ENCODE measurements around the gene ADGRG1. TPM values are rescaled to one million over a fixed set of nuclear protein-coding genes. Genes with fewer than 3 reads are reported as not detected.

The ADGRG1 gene
- total RNA-seq, 2 donors from 2014 or later, result 4.3 to 8.2 TPM

DNA sequence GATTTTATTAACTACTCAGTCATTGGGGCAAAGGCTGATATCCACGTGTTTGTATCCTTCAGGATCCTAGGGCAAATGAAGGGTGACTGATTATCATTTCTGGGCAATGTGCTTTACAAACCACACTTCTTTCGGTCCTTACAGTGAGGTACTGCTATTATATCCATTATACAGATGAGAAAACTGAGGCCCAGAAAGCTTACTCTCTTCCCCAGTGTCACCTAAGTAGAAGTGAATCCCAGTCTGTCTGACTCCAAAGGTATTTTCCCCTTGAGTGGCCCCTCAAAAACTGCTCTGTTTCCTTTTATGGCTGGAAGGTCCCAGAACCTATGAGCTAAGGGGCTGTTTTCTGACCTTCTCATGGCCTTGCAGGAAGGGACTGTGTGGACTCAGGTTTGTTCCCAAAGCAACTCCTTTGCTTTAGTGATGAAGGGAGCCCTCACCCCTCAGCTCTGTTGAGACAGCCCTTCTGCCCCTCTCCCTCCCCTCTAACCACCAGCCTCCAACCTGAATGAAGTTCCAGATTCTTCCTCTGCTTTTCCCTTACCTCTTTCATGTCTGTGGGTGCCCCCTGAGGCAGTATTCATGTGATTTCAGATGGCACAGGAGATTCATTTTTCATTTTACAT is 27.4 kb upstream of the ADGRG1 start:
- Mint-ChIP-seq H3K9me3 (peaks cover 0 to 12% of the 10 kb centered on the region in 2 donors), H3K27ac (peak overlapping the region; percentile 90 to 95), H3K36me3 (peaks cover 0 to 27% of the 10 kb centered on the region in 2 donors)
- ATAC-seq (no peak), DNase-seq (ENCODE audit: low spot score in 2 of 2) (no peak)

DNA sequence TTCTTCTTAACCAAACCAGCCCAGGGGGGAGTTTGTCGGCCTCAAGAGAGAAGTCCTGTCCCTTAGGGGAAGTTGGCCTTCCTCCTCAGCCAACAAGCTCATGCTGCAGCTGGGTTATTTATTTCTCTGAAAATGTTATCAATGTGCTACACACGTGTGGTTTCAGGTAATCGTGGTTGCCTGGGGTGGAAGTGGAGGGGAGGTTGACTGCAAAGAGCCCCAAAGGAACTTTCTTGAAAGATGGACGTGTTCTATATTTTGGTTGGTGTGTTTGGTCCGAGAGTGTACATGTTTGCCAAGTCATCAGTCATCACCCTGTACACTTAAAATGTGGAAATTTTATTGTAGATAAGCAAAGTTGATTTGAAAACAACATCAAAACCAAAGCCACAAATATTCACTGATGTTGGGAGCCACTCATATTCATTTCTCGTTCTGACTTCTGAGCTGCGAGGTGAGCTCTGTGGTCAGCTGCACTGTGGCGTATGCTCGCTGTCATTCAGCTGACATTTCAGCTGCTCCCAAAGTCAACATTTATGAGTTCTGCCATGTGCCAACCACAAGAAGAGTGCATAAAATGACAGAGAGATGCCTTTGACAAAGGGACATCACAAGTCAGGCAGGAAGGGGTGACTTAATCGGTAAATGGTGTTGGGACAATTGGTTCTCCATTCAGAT is 26.5 kb upstream of the ADGRG1 start:
- H3K36me3 Mint-ChIP-seq, result peaks cover 0 to 27% of the 10 kb centered on the region in 2 donors
- DNase-seq (ENCODE audit: low spot score in 2 of 2) (peak; percentile 66 to 76), ATAC-seq (peak; percentile 97)
- peak overlapping the region; percentile 90 to 95 for H3K27ac Mint-ChIP-seq
- H3K9me3 Mint-ChIP-seq, result peaks cover 0 to 12% of the 10 kb centered on the region in 2 donors

DNA sequence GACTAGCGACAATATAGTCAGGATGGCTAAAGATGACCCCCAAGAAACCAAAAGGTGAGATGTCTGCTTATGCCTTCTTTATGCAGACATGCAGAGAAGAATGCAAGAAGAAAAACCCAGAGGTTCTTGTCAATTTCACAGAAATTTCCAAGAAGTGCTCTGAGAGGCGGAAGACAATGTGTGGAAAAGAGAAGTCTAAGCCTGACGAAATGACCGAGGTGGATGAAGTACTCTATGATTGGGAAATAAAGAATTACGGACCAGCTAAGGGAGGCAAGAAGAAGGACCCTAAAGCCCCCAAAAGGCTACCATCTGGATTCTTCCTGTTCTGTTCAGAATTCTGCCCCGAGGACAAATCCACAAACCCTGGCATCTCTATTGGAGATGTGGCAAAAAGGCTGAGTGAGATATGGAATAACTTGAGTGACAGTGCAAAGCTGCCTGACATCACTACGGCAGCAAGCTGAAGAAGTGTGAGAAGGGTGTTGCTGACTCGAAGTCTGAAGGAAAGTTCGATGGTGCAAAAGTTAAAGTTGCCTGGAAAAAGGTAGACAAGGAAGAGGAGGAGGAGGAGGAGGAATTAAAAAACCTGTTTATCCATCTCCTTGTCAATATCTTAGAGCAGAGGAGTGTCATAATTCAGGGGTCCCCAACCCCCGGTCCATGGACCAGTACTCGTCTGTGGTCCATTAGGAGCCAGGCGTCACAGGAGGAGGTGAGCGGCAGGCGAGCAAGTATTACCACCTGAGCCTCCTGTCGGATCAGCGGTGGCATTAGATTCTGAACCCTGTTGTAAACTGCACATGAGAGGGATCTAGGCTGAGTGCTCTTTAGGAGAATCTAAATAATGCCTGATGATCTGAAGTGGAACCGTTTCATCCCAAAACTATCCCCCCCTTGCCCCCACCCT is 25.1 kb upstream of the ADGRG1 start:
- Mint-ChIP-seq H3K9me3 (peaks cover 0 to 3% of the 10 kb centered on the region in 2 donors), H3K27ac (peak overlapping the region in 1 of 2 donors; percentile 43), H3K36me3 (peaks cover 0 to 14% of the 10 kb centered on the region in 2 donors)
- DNase-seq (ENCODE audit: low spot score in 2 of 2) (no peak), ATAC-seq (no peak)

DNA sequence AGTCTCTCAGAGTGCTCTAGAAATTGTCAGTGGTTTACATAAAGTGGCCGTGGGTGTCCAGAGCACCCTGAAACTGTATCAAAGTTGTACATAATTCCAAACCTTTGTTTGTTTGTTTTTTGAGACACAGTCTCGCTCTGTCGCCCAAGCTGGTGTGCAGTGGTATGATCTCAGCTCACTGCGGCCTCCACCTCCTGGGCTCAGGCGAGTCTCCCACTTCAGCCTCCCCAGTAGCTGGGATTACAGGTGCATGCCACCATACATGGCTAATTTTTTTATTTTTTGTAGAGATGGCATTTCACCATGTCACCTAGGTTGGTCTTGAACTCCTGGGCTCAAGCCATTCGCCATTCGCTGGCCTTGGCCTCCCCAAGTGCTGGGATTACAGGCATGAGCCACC is 24.3 kb upstream of the ADGRG1 start:
- Mint-ChIP-seq H3K27ac (peak overlapping the region in 1 of 2 donors; percentile 63), H3K36me3 (peaks cover 1 to 6% of the 10 kb centered on the region in 2 donors), H3K9me3 (no peaks in the 10 kb centered on the region)
- ATAC-seq (no peak), DNase-seq (ENCODE audit: low spot score in 2 of 2) (no peak)

DNA sequence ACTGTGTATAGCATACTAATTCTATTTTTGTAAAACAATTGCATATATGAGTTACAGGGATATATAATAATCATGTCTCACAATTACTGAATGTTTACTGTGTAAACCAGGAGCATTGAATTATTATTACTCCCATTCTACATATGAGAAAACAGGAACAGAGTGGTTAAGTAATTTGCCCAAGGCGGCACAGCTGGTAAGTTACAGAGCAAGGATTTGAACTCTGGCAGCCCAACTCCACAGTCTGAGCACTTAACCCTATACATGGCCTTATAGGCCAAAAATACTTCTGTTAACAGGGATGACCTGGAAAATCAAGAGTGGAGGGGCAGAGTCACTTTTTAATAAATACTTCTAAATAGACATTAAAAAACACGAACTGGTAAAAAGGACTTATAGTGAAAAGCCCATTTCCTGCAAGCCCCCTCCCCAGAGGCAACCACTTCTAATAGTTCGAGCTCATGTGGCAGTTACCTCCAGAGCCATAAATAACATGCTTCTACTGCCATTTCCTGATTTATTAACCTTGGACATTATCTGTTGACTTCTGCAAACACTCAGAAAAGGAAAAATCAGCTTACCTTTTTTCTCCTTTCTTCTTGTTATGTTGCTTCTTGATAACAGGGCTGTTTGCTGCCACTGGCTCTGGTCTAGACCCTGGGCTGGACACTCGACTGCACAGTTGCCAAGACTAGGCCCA is 22.1 kb upstream of the ADGRG1 start:
- Mint-ChIP-seq H3K36me3 (peaks cover 0 to 4% of the 10 kb centered on the region in 2 donors), H3K9me3 (peaks cover 1% of the 10 kb centered on the region in 2 donors), H3K27ac (no peak overlapping the region)
- DNase-seq (ENCODE audit: low spot score in 2 of 2) (no peak), ATAC-seq (no peak)

DNA sequence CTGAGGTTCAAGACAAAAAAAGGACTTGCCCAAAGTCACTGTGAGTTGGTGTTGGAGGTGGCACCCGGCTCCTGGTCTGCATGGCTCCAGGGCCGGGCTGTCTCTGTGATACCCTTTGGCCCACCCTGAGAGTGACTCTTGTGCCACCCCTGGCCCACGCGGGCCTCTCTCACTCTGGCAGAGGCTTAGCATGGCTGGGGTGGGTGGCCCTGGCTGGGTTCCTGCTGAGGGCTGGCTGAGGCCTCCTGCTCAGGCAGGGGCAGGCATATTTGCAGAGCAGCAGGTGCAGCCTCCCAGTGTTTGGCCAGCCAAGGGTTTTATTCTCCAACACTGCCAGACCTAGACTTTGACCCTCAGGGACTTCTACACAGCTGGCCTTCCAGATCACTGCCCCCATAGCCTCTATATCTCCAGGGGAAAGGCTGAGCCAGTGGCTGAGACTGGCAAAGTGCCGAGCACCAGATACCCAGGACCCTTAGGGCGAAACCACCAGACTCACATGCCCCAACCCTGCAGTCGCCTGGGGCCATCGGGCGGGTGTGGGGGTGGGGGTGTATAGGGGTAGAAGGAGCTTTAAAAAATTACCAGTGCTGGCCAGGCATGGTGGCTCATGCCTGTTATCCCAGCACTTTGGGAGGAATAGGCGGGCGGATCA is 21.5 kb upstream of the ADGRG1 start:
- H3K27ac Mint-ChIP-seq, result no peak overlapping the region
- ATAC-seq, result no peak
- peaks cover 0 to 4% of the 10 kb centered on the region in 2 donors for H3K36me3 Mint-ChIP-seq
- peaks cover 3 to 4% of the 10 kb centered on the region in 2 donors for H3K9me3 Mint-ChIP-seq
- no peak for DNase-seq (ENCODE audit: low spot score in 2 of 2)

DNA sequence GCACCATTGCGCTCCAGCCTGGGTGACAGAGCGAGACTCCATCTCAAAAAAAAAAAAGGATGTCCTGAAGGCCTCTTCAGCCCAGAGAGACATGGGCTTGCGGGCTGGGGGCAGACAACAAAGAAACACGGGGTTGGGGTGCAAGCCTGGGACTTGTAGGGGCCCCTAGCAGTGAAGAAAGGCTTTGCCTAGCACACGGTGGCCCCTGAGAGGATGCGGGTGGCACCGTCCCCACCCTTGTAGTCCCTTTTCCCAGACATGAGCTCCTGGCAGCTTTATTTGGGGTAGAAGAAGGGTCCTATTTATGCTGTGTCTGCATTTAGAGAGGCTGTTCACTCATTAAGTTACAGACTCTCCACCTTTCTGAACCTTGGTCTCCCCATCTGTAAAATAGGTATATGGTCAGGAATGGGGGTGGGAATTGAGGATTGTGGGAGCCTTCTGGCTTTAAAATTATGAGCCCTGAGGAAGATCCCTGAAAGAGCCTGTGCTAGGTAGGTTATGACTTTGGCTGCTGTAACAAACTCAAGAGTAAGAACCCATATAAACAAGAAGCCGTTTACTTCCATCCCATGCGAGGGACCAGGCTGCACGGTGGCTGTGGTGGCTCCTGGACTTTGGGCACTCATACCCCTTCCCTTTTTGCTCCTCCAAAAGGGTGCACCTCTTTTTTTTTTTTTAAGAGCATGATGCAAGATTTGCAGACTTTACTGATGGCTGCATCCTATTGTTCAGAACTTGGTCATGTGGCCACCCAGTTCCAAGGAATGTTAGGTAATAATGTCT is 20.6 kb upstream of the ADGRG1 start:
- Mint-ChIP-seq H3K9me3 (peaks cover 3 to 4% of the 10 kb centered on the region in 2 donors), H3K27ac (no peak overlapping the region), H3K36me3 (peaks cover 0 to 4% of the 10 kb centered on the region in 2 donors)
- ATAC-seq (no peak), DNase-seq (ENCODE audit: low spot score in 2 of 2) (no peak)

DNA sequence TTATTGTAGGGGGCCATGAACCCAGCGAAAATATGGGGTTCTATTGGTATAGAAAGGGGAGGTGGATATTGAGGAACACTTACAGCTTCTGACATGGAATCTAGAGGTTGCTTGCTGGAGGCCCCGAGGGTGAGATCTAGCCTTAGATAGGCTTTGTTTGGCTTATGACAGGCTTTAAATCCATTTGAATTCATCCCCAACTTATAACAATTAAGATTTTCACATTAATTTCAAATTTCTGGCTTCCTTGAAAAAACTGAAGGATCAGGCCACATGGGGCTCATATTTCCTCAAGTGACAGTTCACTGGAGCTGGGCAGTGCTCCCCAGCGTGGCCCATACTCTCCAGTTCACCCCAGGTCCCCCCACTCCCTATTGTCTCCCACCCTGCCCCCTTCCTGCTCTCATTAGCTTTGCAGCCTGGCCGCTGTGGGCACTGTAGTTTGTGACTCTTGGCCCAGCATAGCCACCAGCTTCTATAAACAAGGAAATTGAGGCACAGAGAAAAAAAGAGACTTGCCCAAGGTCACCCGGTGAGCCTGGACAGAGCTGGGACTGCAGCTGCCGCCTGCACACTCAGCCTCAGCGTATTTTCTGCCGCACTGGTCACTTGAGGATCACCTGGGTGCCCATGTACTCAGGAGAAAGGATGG is 19.8 kb upstream of the ADGRG1 start:
- H3K9me3 Mint-ChIP-seq, result peaks cover 3 to 4% of the 10 kb centered on the region in 2 donors
- no peak overlapping the region for H3K27ac Mint-ChIP-seq
- peaks cover 0 to 4% of the 10 kb centered on the region in 2 donors for H3K36me3 Mint-ChIP-seq
- DNase-seq (ENCODE audit: low spot score in 2 of 2) (no peak), ATAC-seq (no peak)

DNA sequence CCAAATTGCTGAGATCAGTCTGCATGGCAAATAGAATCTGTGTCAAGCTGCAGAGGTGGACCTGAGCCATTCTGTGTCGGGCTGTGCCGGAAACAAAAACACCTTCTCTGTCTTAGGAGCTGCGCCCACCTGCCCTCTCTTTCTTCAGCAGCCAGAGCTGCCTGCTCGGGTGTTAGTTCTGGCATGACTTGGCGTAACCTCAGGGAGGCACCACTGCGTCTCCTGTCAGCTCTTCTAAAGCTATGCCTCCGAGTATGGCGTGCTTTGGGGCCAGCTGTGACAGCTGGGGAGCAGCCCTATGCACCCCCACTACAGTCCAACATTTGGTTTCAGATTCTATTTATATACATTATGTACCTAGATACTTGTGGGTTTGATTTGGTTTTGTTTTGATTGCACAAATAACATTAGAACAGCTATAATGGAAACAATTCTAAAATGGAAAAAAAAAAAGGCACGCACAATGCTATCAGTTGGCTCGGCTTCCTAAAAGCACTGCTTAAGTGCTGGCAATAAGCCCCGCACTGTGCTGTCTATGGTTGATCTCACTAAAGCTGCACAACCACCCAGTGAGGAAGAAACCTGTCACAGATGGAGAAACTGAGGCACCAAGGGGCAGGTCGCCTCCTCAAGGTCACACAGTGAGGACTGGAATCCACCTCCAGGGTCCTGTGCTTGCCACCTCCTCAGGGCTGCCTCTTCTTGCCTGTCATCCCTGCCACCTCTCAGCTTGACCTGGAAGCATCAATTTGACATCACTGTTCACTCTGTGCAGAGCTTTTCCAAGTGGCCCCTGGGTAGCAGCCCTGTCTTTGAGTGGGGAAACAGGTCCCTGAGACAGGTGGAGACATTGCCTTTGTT is 18.7 kb upstream of the ADGRG1 start:
- peak; percentile 94 to 95 for ATAC-seq
- DNase-seq (ENCODE audit: low spot score in 2 of 2), result peak; percentile 73 to 83
- Mint-ChIP-seq H3K9me3 (peaks cover 3 to 4% of the 10 kb centered on the region in 2 donors), H3K36me3 (peaks cover 0 to 4% of the 10 kb centered on the region in 2 donors), H3K27ac (peak overlapping the region; percentile 88 to 90)

DNA sequence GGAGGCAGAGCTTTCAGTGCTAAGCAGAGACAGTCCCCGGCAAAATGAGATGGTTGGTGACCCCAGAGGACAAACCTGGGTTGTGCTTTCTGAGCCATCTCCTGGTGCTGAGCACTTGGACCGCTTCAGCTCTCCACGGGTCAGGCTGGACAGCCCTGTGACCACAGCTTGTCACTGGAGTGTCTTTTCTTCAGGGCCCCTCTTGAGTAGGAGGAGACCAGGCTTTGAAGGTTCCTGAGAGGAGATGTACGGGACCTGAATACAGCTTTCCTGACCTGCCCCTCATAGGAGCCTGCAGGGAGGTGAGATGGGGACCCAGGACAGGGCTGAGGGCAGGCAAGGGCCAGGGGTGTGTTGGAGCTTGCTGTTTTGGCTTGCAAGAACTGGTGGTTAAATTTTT is 17.8 kb upstream of the ADGRG1 start:
- H3K9me3 Mint-ChIP-seq, result peaks cover 3 to 4% of the 10 kb centered on the region in 2 donors
- H3K27ac Mint-ChIP-seq, result peak overlapping the region; percentile 88 to 90
- DNase-seq (ENCODE audit: low spot score in 2 of 2) (no peak), ATAC-seq (no peak)
- peaks cover 0 to 4% of the 10 kb centered on the region in 2 donors for H3K36me3 Mint-ChIP-seq

DNA sequence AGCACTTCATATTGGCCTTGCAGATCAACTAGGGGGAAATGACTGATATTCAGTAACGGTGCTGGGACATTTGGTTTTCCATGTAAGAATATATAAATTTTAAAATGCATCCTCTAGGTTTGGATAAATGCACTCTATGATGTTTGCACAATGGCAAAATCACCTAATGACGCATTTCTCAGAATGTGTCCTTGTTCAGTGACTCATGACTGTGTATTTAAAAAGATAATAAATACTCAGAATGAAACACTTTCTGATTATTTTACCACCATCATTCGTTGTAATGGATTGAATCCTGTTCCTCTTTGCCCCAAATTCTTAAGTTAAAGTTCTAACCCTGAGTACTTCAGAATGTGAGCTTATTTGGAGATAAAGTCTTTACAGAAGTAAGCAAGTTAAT is 17.2 kb upstream of the ADGRG1 start:
- ATAC-seq (peak in 1 of 2 donors; percentile 13), DNase-seq (ENCODE audit: low spot score in 2 of 2) (no peak)
- H3K36me3 Mint-ChIP-seq, result peaks cover 0 to 4% of the 10 kb centered on the region in 2 donors
- H3K27ac Mint-ChIP-seq, result peak overlapping the region; percentile 88 to 90
- H3K9me3 Mint-ChIP-seq, result peaks cover 3 to 4% of the 10 kb centered on the region in 2 donors

DNA sequence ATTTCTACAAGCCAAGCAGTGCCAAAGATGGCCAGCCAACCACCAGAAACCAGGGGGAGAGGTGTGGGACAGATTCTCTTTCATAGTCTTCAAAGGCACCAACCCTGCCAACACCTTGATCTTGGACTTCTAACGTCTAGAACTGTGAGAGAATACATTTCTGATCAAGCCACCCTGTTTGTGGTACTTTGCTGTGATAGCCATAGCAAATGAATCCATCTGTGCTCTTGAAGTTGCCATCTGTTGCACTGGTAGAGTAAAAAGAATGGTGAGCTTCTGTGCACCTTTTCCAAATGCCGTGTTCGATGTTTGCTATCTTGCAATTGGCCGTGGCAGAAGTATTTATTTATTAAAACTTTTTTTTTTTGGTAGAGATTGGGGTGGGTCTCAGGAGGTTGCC is 16.7 kb upstream of the ADGRG1 start:
- Mint-ChIP-seq H3K36me3 (peaks cover 0 to 4% of the 10 kb centered on the region in 2 donors), H3K9me3 (peaks cover 3 to 4% of the 10 kb centered on the region in 2 donors), H3K27ac (peak overlapping the region; percentile 88 to 90)
- no peak for DNase-seq (ENCODE audit: low spot score in 2 of 2)
- ATAC-seq, result no peak

DNA sequence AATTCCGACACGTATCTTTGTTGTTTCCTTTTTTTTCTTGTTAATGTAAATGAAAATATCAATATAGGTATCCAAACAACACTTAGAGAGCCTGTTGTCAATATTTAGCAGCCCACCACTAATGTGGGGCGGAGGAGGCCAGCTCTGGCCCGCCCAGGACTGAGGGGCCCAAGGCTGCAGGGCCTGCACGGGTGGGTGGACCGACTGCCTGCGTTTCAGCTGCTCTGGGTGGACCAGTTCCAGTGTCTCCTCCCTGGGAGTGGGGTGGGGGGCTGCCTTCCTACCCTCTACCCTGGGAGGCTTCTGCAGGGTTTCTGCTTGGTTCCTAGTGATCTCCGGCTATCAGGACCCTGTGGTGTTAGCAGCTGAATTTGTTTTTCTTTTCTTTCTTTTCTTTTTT is 15.9 kb upstream of the ADGRG1 start:
- peaks cover 3 to 4% of the 10 kb centered on the region in 2 donors for H3K9me3 Mint-ChIP-seq
- DNase-seq (ENCODE audit: low spot score in 2 of 2), result no peak
- H3K36me3 Mint-ChIP-seq, result peaks cover 0 to 4% of the 10 kb centered on the region in 2 donors
- no peak overlapping the region for H3K27ac Mint-ChIP-seq
- ATAC-seq, result no peak

DNA sequence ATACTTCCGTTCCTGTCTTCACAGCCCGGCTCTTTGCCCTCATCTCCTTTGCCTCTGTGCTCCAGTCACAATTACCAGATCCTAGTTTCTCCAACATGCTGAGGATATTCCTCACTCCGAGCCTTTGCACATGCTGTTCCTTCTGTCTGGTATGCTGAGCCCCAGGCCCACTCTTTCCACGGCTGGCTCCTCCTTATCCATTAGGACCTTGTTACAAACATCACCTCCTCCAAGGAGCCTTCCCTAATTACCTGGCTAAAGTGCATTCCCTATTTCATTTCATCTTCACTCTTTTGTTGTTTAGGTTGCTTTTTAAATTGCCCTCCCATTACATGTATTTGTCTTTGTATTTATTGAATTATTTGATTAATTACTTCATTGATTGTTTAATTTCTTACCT is 14.9 kb upstream of the ADGRG1 start:
- Mint-ChIP-seq H3K27ac (peak overlapping the region in 1 of 2 donors; percentile 75), H3K36me3 (peaks cover 0 to 4% of the 10 kb centered on the region in 2 donors), H3K9me3 (peaks cover 3 to 4% of the 10 kb centered on the region in 2 donors)
- no peak for ATAC-seq
- DNase-seq (ENCODE audit: low spot score in 2 of 2), result no peak

All from activated naive CD4-positive, alpha-beta T cell treated with anti-CD3 and anti-CD28 coated beads, Interleukin-2, amount 50 U/mL, for 72 hours (primary cell).